HepG2 (cell line): ENCODE results near the gene NEURL2. TPM values are rescaled to one million over a fixed set of nuclear protein-coding genes. Genes with fewer than 3 reads are reported as not detected.
A peak's percentile ranks its signal among the peaks of the same experiment; 100 is the strongest.

Experiments
- EP300 ChIP-seq, 3 experiments: sonication (generic) in 1 of 3; formaldehyde crosslinking in 1 of 3; IDR thresholded peaks; 2 replicates each; pipeline versions ENCODE4 v1.5.1 to v1.6.1; 2011 to 2020; ENCODE audit warnings: low read depth in 2 of 3, low read length in 2 of 3, borderline replicate concordance in 1 of 3, improper control_type of control experiment in 1 of 3, mild to moderate bottlenecking in 1 of 3, missing genetic modification reagents in 1 of 3, moderate library complexity in 1 of 3
- FOXA3 ChIP-seq: IDR thresholded peaks from 2 replicates; pipeline ENCODE4 v1.6.1; 2016; ENCODE audit warnings: missing genetic modification reagents, missing compliant biosample characterization
- FOXP1 ChIP-seq, 2 experiments: fragments of 450-650 bp in 1 of 2; IDR thresholded peaks; 2 replicates each; pipeline ENCODE4 v1.6.1; 2017 to 2018; ENCODE audit warnings: antibody characterized with exemption in 1 of 2
- HDAC1 ChIP-seq: sonication (generic); formaldehyde crosslinking; IDR thresholded peaks from 2 replicates; pipeline ENCODE4 v1.5.1; 2020; ENCODE audit warnings: mild to moderate bottlenecking, missing genetic modification reagents
- IRF9 ChIP-seq: sonication (generic); formaldehyde crosslinking; IDR thresholded peaks from 2 replicates; pipeline ENCODE4 v1.8.0; 2022; ENCODE audit warnings: missing genetic modification reagents, mild to moderate bottlenecking, borderline replicate concordance
- KMT2A ChIP-seq: sonication (generic); formaldehyde crosslinking; IDR thresholded peaks from 2 replicates; pipeline ENCODE4 v1.4.0; 2020; ENCODE audit warnings: missing genetic modification reagents
- KMT2B ChIP-seq: IDR thresholded peaks from 2 replicates; pipeline ENCODE4 v1.6.1; 2016; ENCODE audit warnings: missing genetic modification reagents, missing compliant biosample characterization
- MED1 ChIP-seq: sonication (generic); formaldehyde crosslinking; IDR thresholded peaks from 2 replicates; pipeline ENCODE4 v1.4.0; 2020; ENCODE audit warnings: missing genetic modification reagents
- NFATC3 ChIP-seq: sonication (generic); formaldehyde crosslinking; IDR thresholded peaks from 2 replicates; pipeline ENCODE4 v1.5.1; 2020; ENCODE audit warnings: mild to moderate bottlenecking, missing genetic modification reagents
- PRMT3 ChIP-seq: sonication (generic); formaldehyde crosslinking; IDR thresholded peaks from 2 replicates; pipeline ENCODE4 v1.8.1; 2022; ENCODE audit warnings: low read depth, mild to moderate bottlenecking, moderate library complexity, missing genetic modification reagents, borderline replicate concordance
- TFAP4 ChIP-seq: sonication (generic); IDR thresholded peaks from 2 replicates; pipeline ENCODE4 v1.6.1; 2016; ENCODE audit warnings: low read depth, borderline replicate concordance
- ZNF501 ChIP-seq: sonication (generic); formaldehyde crosslinking; IDR thresholded peaks from 2 replicates; pipeline ENCODE4 v1.5.1; 2020; ENCODE audit warnings: mild to moderate bottlenecking, moderate library complexity, missing genetic modification reagents
- ZNF549 ChIP-seq: sonication (generic); formaldehyde crosslinking; IDR thresholded peaks from 2 replicates; pipeline ENCODE4 v1.5.0; 2020; ENCODE audit warnings: missing genetic modification reagents
- ZNF574 ChIP-seq: sonication (generic); formaldehyde crosslinking; IDR thresholded peaks from 2 replicates; pipeline ENCODE4 v1.4.0; 2020; ENCODE audit warnings: missing genetic modification reagents
- ZNF577 ChIP-seq: sonication (generic); formaldehyde crosslinking; IDR thresholded peaks from 2 replicates; pipeline ENCODE4 v1.4.0; 2020; ENCODE audit warnings: mild to moderate bottlenecking, low read depth, missing genetic modification reagents, borderline replicate concordance
- ZNF761 ChIP-seq: sonication (generic); formaldehyde crosslinking; conservative IDR thresholded peaks from 2 replicates; pipeline ENCODE4 v1.4.0; 2020; ENCODE audit warnings: mild to moderate bottlenecking, missing genetic modification reagents
- polyA plus RNA-seq, 8 experiments: library from polyadenylated mRNA; depleted of rRNA in 3 of 8; stranded (reverse) in 7 of 8; unstranded in 1 of 8; fragments of >200 nt; fragmentation: Illumina TruSeq in 4 of 8; extraction: Trizol in 4 of 8; gene quantifications; 2 replicates each; pipeline versions ENCODE4 v1.2.1 to v1.2.3, GENCODE V29; 2011 to 2016; ENCODE audit warnings: low read depth in 4 of 8, missing spikeins in 1 of 8, mixed read lengths in 1 of 8; ENCODE audit not compliant: insufficient read depth in 1 of 8
- total RNA-seq, 5 experiments: library from RNA; depleted of rRNA; stranded (reverse); fragments of >200 nt; fragmentation: Illumina TruSeq; extraction: Trizol; gene quantifications; 2 replicates each; pipeline ENCODE4 v1.2.3, GENCODE V29; 2016; ENCODE audit warnings: low read depth in 1 of 5

Gene NEURL2
- total and polyA plus RNA-seq, 2 of the 13 experiments (the other 11 are each of a cell fraction or from before 2014, with no cell fraction given) = 7.2 to 9.7 TPM

GRCh38 chr20:45909817-45910669, 19.0 kb upstream of the NEURL2 start (continued):
- TF ChIP-seq IRF9 (CRISPR knock-in tag) (0 out of 2 replicates have a peak, but pooled peaks have one; percentile 45), FOXP1 (IDR thresholded peaks at IDR 0.05) (no peak), FOXP1 (CRISPR knock-in tag; IDR thresholded peaks at IDR 0.05) (peak; percentile 47; the same call in 1 of the 2 replicates), KMT2B (CRISPR knock-in tag) (0 out of 2 replicates have a peak, but pooled peaks have one; percentile 10), EP300 (IDR thresholded peaks at IDR 0.05; ENCODE audit: low read depth in 2 of 2, low read length in 2 of 2) (peak in 1 of 2 experiments; percentile 62; a peak in 1 of 4 replicates), EP300 (CRISPR knock-in tag; IDR thresholded peaks at IDR 0.05; ENCODE audit: borderline replicate concordance) (peak; percentile 12; the same call in 1 of the 2 replicates), ZNF501 (CRISPR knock-in tag) (peak; percentile 52; the same call in 1 of the 2 replicates), KMT2A (CRISPR knock-in tag) (peak; percentile 39; the same call in 1 of the 2 replicates), ZNF761 (CRISPR knock-in tag) (0 out of 2 replicates have a peak, but pooled peaks have one; percentile 25), TFAP4 (no peak), HDAC1 (CRISPR knock-in tag) (peak; percentile 43; the same call in 1 of the 2 replicates), ZNF549 (CRISPR knock-in tag) (no peak), FOXA3 (peak; percentile 28; the same call in 1 of the 2 replicates), ZNF574 (CRISPR knock-in tag) (peak; percentile 58; the same call in 1 of the 2 replicates), ZNF577 (CRISPR knock-in tag) (no peak), PRMT3 (0 out of 2 replicates have a peak, but pooled peaks have one; percentile 25), MED1 (CRISPR knock-in tag) (peak; percentile 15; the same call in 1 of the 2 replicates), NFATC3 (CRISPR knock-in tag) (no peak)
